Coronary artery (tissue), 2 donors: ENCODE data around the gene APPL2.

Source experiments
- DNase-seq: peaks from one replicate; pipeline ENCODE4 v3.0.0-alpha.2; 2017; ENCODE audit warnings: low spot score
- H3K27ac ChIP-seq, 2 donors: fragments of 200-600 bp; sonication (generic); one replicate each; pipeline ENCODE4 v1.5.1; 2016 to 2019
- H3K4me3 ChIP-seq: fragments of 200-600 bp; sonication (generic); 2 replicates; pipeline ENCODE4 v1.5.1; 2016; ENCODE audit warnings: mild to moderate bottlenecking, moderate library complexity
- TF ChIP-seq, protein P1 (sequence below): fragments of 200-600 bp; sonication (generic); IDR thresholded peaks from one replicate; pipeline ENCODE4 v1.5.1; 2019; ENCODE audit warnings: antibody characterized with exemption

The APPL2 gene

GRCh38 chr12:105219261-105220028 lies 16.5 kb downstream of the APPL2 start:
- no peak for DNase-seq
- TF ChIP-seq, protein P1, sequence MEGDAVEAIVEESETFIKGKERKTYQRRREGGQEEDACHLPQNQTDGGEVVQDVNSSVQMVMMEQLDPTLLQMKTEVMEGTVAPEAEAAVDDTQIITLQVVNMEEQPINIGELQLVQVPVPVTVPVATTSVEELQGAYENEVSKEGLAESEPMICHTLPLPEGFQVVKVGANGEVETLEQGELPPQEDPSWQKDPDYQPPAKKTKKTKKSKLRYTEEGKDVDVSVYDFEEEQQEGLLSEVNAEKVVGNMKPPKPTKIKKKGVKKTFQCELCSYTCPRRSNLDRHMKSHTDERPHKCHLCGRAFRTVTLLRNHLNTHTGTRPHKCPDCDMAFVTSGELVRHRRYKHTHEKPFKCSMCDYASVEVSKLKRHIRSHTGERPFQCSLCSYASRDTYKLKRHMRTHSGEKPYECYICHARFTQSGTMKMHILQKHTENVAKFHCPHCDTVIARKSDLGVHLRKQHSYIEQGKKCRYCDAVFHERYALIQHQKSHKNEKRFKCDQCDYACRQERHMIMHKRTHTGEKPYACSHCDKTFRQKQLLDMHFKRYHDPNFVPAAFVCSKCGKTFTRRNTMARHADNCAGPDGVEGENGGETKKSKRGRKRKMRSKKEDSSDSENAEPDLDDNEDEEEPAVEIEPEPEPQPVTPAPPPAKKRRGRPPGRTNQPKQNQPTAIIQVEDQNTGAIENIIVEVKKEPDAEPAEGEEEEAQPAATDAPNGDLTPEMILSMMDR = no peak
- Histone ChIP-seq H3K27ac (no peak overlapping the region), H3K4me3 (no peak overlapping the region)

- H3K27ac ChIP-seq = peak overlapping the region in 1 of 2 donors; percentile 30
- H3K4me3 ChIP-seq = no peak overlapping the region
- TF ChIP-seq, protein P1 = no peak
- no peak for DNase-seq
Measured at GRCh38 chr12:105218434-105218833, 17.5 kb downstream of the APPL2 start.

- Histone ChIP-seq H3K4me3 (no peak overlapping the region), H3K27ac (no peak overlapping the region)
- TF ChIP-seq, protein P1 = no peak
- no peak for DNase-seq
Measured at GRCh38 chr12:105214670-105215375, 21.2 kb downstream of the APPL2 start.

GRCh38 chr12:105214148-105214547 lies 21.8 kb downstream of the APPL2 start:
- H3K27ac ChIP-seq = no peak overlapping the region
- TF ChIP-seq, protein P1 = no peak
- H3K4me3 ChIP-seq = no peak overlapping the region
- DNase-seq = no peak

DNA sequence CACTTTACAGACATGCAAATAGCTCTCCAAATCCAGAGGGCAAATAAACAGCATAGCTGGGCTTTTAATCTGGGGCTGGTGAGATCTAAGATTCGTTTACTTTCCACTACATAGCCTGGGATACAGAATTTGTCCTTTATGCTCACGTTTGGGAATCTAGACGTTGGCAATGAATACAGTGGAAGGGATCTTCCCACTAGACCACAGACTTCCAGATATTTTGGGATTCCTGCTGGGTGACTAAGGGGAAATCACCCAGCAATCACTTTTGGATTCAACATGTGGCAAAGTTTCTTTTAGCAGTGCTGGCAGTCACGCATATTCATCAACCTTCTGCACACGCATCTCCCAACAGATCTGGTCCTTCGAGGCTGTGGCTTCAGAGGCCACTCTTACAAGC lies 23.5 kb downstream of the APPL2 start:
- Histone ChIP-seq H3K27ac (no peak overlapping the region), H3K4me3 (no peak overlapping the region)
- DNase-seq = no peak
- TF ChIP-seq, protein P1 = no peak

GRCh38 chr12:105209091-105209490 lies 26.9 kb downstream of the APPL2 start:
- TF ChIP-seq, protein P1 = no peak
- Histone ChIP-seq H3K4me3 (no peak overlapping the region), H3K27ac (no peak overlapping the region)
- DNase-seq = no peak
